Panc1 (cell line): ENCODE results near the gene FAM110C.

Source experiments
- CTCF ChIP-seq: fragments of 450-650 bp; IDR thresholded peaks from 2 replicates; pipeline ENCODE4 v1.5.1; 2017; ENCODE audit warnings: mild to moderate bottlenecking
- POLR2AphosphoS5 ChIP-seq: IDR thresholded peaks from 2 replicates; pipeline ENCODE4 v1.6.1; 2012; ENCODE audit warnings: mild to moderate bottlenecking, low read depth, low read length, moderate library complexity

GRCh38 chr2:47737-48136 lies 1.4 kb upstream of the FAM110C start:
- TF ChIP-seq CTCF, result no peak
- no peak for TF ChIP-seq POLR2AphosphoS5
